GM12865 (cell line): ENCODE results near the gene MAB21L3.

Experiments
- DNase-seq: peaks from one replicate; pipeline ENCODE4 v3.0.0; 2010; ENCODE audit warnings: low read depth
- H3K4me3 ChIP-seq: 2 replicates; pipeline ENCODE4 v1.5.1; 2011; ENCODE audit warnings: mild to moderate bottlenecking, low read depth, low read length, control low read depth
- CTCF ChIP-seq: IDR thresholded peaks from 2 replicates; pipeline ENCODE4 v1.5.1; 2011; ENCODE audit warnings: low read length, control low read depth, low read depth, inconsistent platforms; ENCODE audit not compliant: insufficient read depth; ENCODE audit errors: missing control alignments

MAB21L3 gene

GRCh38 chr1:116175611-116176010, 64.4 kb downstream of the MAB21L3 start:
- no peak for TF ChIP-seq CTCF
- no peak overlapping the region for H3K4me3 ChIP-seq
- no peak for DNase-seq

- TF ChIP-seq CTCF = no peak
- no peak overlapping the region for H3K4me3 ChIP-seq
- no peak for DNase-seq
These were observed 65.1 kb downstream of the MAB21L3 start for GRCh38 chr1:116176306-116176789.

- TF ChIP-seq CTCF = no peak
- no peak overlapping the region for H3K4me3 ChIP-seq
- DNase-seq = no peak
These were observed 66.7 kb downstream of the MAB21L3 start for GRCh38 chr1:116177861-116178260.

- no peak overlapping the region for H3K4me3 ChIP-seq
- no peak for DNase-seq
- no peak for TF ChIP-seq CTCF
These were observed 67.6 kb downstream of the MAB21L3 start for GRCh38 chr1:116178837-116179236.

GRCh38 chr1:116179419-116179818, 68.2 kb downstream of the MAB21L3 start:
- TF ChIP-seq CTCF = no peak
- no peak for DNase-seq
- no peak overlapping the region for H3K4me3 ChIP-seq

- H3K4me3 ChIP-seq = no peak overlapping the region
- no peak for TF ChIP-seq CTCF
- no peak for DNase-seq
These were observed 68.8 kb downstream of the MAB21L3 start for GRCh38 chr1:116179964-116180363.

- H3K4me3 ChIP-seq = no peak overlapping the region
- no peak for TF ChIP-seq CTCF
- DNase-seq = no peak
These were observed 71.0 kb downstream of the MAB21L3 start for GRCh38 chr1:116182019-116182714.
